GM23338 (cell line): ENCODE results near the gene MFSD6L. TPM values are rescaled to one million over a fixed set of nuclear protein-coding genes. Genes with fewer than 3 reads are reported as not detected.

Experiments used
- ATAC-seq: fragments of 200-7000 bp; cut with Tn5 transposase; 3 replicates; pipeline ENCODE4 v1.9.1; 2020
- DNase-seq: peaks from one replicate; pipeline ENCODE4 v3.0.0-alpha.2; 2015; ENCODE audit warnings: low spot score
- H2AFZ ChIP-seq: fragments of 200-600 bp; sonication (generic); 2 replicates; pipeline ENCODE4 v1.8.0; 2016; ENCODE audit warnings: antibody characterized with exemption, mild to moderate bottlenecking, moderate library complexity
- H3F3A ChIP-seq: fragments of 200-600 bp; sonication (generic); replicated peaks from 2 replicates; pipeline ENCODE4 v1.8.0; 2017; ENCODE audit warnings: antibody characterized with exemption, mixed run types, low read depth
- H3K27ac ChIP-seq: fragments of 200-600 bp; sonication (generic); 2 replicates; pipeline ENCODE4 v1.6.1; 2016; ENCODE audit warnings: low read depth
- H3K27me3 ChIP-seq: fragments of 200-600 bp; sonication (generic); 2 replicates; pipeline ENCODE4 v1.8.0; 2016; ENCODE audit warnings: mild to moderate bottlenecking, mixed run types, moderate library complexity; ENCODE audit not compliant: insufficient read depth
- H3K36me3 ChIP-seq: fragments of 200-600 bp; sonication (generic); 2 replicates; pipeline ENCODE4 v1.8.0; 2016; ENCODE audit warnings: mild to moderate bottlenecking; ENCODE audit not compliant: insufficient read depth
- H3K4me1 ChIP-seq: fragments of 200-600 bp; sonication (generic); 2 replicates; pipeline ENCODE4 v1.8.0; 2016; ENCODE audit warnings: mild to moderate bottlenecking, moderate library complexity; ENCODE audit not compliant: insufficient read depth
- H3K4me2 ChIP-seq: fragments of 200-600 bp; sonication (generic); 2 replicates; pipeline ENCODE4 v1.7.1; 2017; ENCODE audit warnings: mixed run types
- H3K4me3 ChIP-seq: fragments of 200-600 bp; sonication (generic); 2 replicates; pipeline ENCODE4 v1.6.1; 2016; ENCODE audit warnings: mixed run types
- H3K79me2 ChIP-seq: fragments of 200-600 bp; sonication (generic); replicated peaks from 2 replicates; pipeline ENCODE4 v1.8.0; 2017; ENCODE audit warnings: mild to moderate bottlenecking; ENCODE audit not compliant: insufficient read depth
- H3K9me2 ChIP-seq: fragments of 200-600 bp; sonication (generic); 2 replicates; pipeline ENCODE4 v1.8.0; 2017; ENCODE audit not compliant: insufficient read depth
- H4K20me1 ChIP-seq: fragments of 200-600 bp; sonication (generic); replicated peaks from 2 replicates; pipeline ENCODE4 v1.8.0; 2017; ENCODE audit warnings: mild to moderate bottlenecking; ENCODE audit not compliant: insufficient read depth
- H3K27ac Mint-ChIP-seq: 2 replicates; pipeline ENCODE4 v1.8.0; 2020; ENCODE audit warnings: inconsistent platforms, mild to moderate bottlenecking, moderate library complexity, mixed read lengths
- H3K27me3 Mint-ChIP-seq: 3 replicates; pipeline ENCODE4 v1.8.0; 2022; ENCODE audit warnings: low read depth, mild to moderate bottlenecking, moderate library complexity, mixed read lengths, inconsistent platforms; ENCODE audit not compliant: insufficient read depth, poor library complexity
- H3K36me3 Mint-ChIP-seq: 3 replicates; pipeline ENCODE4 v1.8.0; 2021; ENCODE audit warnings: low read depth, mild to moderate bottlenecking, inconsistent platforms, moderate library complexity, mixed read lengths
- H3K4me1 Mint-ChIP-seq: 3 replicates; pipeline ENCODE4 v1.8.0; 2020; ENCODE audit warnings: mild to moderate bottlenecking, inconsistent platforms, mixed read lengths
- H3K4me3 Mint-ChIP-seq: 3 replicates; pipeline ENCODE4 v1.8.0; 2021; ENCODE audit warnings: moderate library complexity, mild to moderate bottlenecking, inconsistent platforms, mixed read lengths
- H3K9me3 Mint-ChIP-seq: 3 replicates; pipeline ENCODE4 v1.8.0; 2020; ENCODE audit warnings: moderate library complexity, mild to moderate bottlenecking, inconsistent platforms, mixed read lengths
- CREB1 ChIP-seq: fragments of 250-450 bp; sonication (Bioruptor Pico); IDR thresholded peaks from 2 replicates; pipeline ENCODE4 v1.5.0; 2020; ENCODE audit warnings: low read depth, mild to moderate bottlenecking, moderate library complexity
- EZH2 ChIP-seq: fragments of 200-600 bp; sonication (generic); IDR thresholded peaks from one replicate; pipeline ENCODE4 v1.8.0; 2017; ENCODE audit warnings: antibody characterized with exemption, mild to moderate bottlenecking, low read depth; ENCODE audit not compliant: unreplicated experiment
- JUNB ChIP-seq: IDR thresholded peaks from one replicate; pipeline ENCODE4 v1.6.1; 2016; ENCODE audit warnings: antibody characterized with exemption; ENCODE audit not compliant: unreplicated experiment
- NANOG ChIP-seq: IDR thresholded peaks from 2 replicates; pipeline ENCODE4 v1.6.1; 2016; ENCODE audit warnings: antibody characterized with exemption, borderline replicate concordance
- ZNF114 ChIP-seq: fragments of 250-450 bp; sonication (Bioruptor Pico); IDR thresholded peaks from 2 replicates; pipeline ENCODE4 v1.5.0; 2020; ENCODE audit warnings: mild to moderate bottlenecking, moderate library complexity
- ZNF331 ChIP-seq: fragments of 250-450 bp; sonication (Bioruptor Pico); IDR thresholded peaks from 2 replicates; pipeline ENCODE4 v1.5.0; 2020; ENCODE audit warnings: low read depth, mild to moderate bottlenecking, moderate library complexity
- polyA plus RNA-seq: library from polyadenylated mRNA; unstranded; fragments of >200 nt; fragmentation: Nextera tagmentation; extraction: Ambion mirVana; gene quantifications from 2 replicates; pipeline ENCODE4 v1.2.1, GENCODE V29; 2016
- total RNA-seq: library from RNA; depleted of rRNA; stranded (reverse); fragments of >200 nt; shearing (Covaris generic); gene quantifications from 2 replicates; pipeline ENCODE4 v1.2.3, GENCODE V29; 2014
- TF ChIP-seq, protein P1 (sequence below), 2 experiments: fragments of 200-600 bp in 1 of 2; sonication (generic) in 1 of 2; conservative IDR thresholded peaks; 2 replicates each; pipeline versions ENCODE4 v1.5.1 to v1.6.1; 2016 to 2017; ENCODE audit warnings: antibody characterized with exemption in 2 of 2, low read depth in 2 of 2, mild to moderate bottlenecking in 2 of 2, moderate library complexity in 1 of 2
- TF ChIP-seq, protein P2 (sequence below): IDR thresholded peaks from one replicate; pipeline ENCODE4 v1.6.1; 2018; ENCODE audit warnings: antibody characterized with exemption; ENCODE audit not compliant: unreplicated experiment

Gene MFSD6L
- total and polyA plus RNA-seq, 2 experiments from 2014 or later, result 0.52 to 2.8 TPM

DNA sequence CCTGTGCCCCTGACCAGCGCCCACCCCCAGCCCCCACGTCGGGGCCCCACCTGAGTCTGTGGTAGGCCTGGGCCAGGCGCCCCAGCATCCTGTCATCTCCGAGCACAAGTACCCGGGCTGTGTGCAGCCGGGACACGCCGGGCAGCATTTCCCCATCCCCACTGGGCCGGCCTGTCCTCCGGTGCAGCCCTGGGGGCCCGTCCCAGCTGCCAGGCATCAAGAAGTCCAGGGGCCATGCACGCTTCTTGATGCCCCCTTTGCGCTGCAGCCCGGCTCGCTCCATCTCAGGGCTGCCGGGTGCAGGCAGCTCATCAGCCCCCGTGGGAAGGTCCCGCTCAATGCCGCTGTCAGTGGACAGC, 29.3 kb upstream of the MFSD6L start (continued):
- TF ChIP-seq, protein P1, sequence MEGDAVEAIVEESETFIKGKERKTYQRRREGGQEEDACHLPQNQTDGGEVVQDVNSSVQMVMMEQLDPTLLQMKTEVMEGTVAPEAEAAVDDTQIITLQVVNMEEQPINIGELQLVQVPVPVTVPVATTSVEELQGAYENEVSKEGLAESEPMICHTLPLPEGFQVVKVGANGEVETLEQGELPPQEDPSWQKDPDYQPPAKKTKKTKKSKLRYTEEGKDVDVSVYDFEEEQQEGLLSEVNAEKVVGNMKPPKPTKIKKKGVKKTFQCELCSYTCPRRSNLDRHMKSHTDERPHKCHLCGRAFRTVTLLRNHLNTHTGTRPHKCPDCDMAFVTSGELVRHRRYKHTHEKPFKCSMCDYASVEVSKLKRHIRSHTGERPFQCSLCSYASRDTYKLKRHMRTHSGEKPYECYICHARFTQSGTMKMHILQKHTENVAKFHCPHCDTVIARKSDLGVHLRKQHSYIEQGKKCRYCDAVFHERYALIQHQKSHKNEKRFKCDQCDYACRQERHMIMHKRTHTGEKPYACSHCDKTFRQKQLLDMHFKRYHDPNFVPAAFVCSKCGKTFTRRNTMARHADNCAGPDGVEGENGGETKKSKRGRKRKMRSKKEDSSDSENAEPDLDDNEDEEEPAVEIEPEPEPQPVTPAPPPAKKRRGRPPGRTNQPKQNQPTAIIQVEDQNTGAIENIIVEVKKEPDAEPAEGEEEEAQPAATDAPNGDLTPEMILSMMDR (conservative IDR thresholded peaks at IDR 0.05; ENCODE audit: low read depth in 2 of 2), result no peak
- no peak for TF ChIP-seq ZNF331
- TF ChIP-seq ZNF114 (CRISPR knock-in tag), result no peak
- TF ChIP-seq, protein P2, sequence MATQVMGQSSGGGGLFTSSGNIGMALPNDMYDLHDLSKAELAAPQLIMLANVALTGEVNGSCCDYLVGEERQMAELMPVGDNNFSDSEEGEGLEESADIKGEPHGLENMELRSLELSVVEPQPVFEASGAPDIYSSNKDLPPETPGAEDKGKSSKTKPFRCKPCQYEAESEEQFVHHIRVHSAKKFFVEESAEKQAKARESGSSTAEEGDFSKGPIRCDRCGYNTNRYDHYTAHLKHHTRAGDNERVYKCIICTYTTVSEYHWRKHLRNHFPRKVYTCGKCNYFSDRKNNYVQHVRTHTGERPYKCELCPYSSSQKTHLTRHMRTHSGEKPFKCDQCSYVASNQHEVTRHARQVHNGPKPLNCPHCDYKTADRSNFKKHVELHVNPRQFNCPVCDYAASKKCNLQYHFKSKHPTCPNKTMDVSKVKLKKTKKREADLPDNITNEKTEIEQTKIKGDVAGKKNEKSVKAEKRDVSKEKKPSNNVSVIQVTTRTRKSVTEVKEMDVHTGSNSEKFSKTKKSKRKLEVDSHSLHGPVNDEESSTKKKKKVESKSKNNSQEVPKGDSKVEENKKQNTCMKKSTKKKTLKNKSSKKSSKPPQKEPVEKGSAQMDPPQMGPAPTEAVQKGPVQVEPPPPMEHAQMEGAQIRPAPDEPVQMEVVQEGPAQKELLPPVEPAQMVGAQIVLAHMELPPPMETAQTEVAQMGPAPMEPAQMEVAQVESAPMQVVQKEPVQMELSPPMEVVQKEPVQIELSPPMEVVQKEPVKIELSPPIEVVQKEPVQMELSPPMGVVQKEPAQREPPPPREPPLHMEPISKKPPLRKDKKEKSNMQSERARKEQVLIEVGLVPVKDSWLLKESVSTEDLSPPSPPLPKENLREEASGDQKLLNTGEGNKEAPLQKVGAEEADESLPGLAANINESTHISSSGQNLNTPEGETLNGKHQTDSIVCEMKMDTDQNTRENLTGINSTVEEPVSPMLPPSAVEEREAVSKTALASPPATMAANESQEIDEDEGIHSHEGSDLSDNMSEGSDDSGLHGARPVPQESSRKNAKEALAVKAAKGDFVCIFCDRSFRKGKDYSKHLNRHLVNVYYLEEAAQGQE, result no peak
- no peak for TF ChIP-seq EZH2
- TF ChIP-seq CREB1 (CRISPR knock-in tag), result no peak

DNA sequence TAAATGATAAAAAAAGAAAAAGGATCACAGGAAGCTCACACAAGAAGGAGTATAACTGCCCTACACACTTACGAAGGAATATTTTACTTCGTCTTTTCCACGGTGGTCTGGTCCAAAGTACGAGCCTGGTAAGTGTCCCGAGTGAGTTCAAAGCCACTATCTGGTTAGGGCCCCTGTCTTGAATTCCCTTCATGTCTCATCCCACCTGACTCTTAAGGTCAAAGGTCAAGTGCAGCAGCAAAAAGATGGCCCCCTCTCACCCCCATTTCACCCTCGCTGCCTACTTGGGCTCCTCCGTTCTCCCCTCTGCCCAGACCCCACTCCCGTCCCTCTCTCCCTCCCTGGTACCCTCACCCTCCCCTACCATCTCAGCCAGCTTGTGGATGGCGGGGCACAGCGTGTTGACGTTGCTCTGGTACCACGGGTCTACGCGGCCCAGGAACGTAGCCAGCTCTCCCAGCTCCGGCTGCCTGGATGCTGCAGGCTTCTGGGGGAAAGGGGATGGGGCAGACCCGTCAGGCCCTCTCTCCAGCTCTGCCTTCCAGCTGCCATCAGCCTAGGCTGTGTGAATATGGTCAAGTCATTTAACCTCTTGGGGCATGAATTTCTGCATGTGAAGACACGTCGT, 27.8 kb upstream of the MFSD6L start:
- Histone ChIP-seq H3K36me3 (no peaks in the 10 kb centered on the region), H3K9me2 (no peaks in the 10 kb centered on the region), H3F3A (no peaks in the 10 kb centered on the region), H3K4me2 (no peak overlapping the region), H3K79me2 (no peaks in the 10 kb centered on the region), H3K27ac (no peak overlapping the region), H3K4me1 (no peaks in the 10 kb centered on the region), H3K4me3 (no peak overlapping the region), H2AFZ (peak overlapping the region; percentile 87), H4K20me1 (no peaks in the 10 kb centered on the region), H3K27me3 (no peaks in the 10 kb centered on the region)
- Mint-ChIP-seq H3K4me1 (peaks cover 11% of the 10 kb centered on the region; the same call in 2 of the 3 replicates), H3K27me3 (peaks cover 4% of the 10 kb centered on the region), H3K9me3 (peaks cover 7% of the 10 kb centered on the region; the same call in 1 of the 3 replicates), H3K36me3 (no peaks in the 10 kb centered on the region), H3K27ac (no peak overlapping the region), H3K4me3 (no peak overlapping the region)
- ATAC-seq (no peak), DNase-seq (no peak)
- TF ChIP-seq ZNF331 (no peak), NANOG (no peak), JUNB (no peak)
- TF ChIP-seq, protein P2, result no peak
- TF ChIP-seq, protein P1 (conservative IDR thresholded peaks at IDR 0.05; ENCODE audit: low read depth in 2 of 2), result no peak
